Mononuclear cell (primary cell): ENCODE data around the gene MYO7A. TPM values are rescaled to one million over a fixed set of nuclear protein-coding genes. Genes with fewer than 3 reads are reported as not detected.

Source experiments
- H3K27me3 ChIP-seq: 2 replicates; pipeline ENCODE4 v1.6.0; 2011; ENCODE audit warnings: low read length, control low read depth; ENCODE audit not compliant: insufficient read depth
- H3K4me1 ChIP-seq: 2 replicates; pipeline ENCODE4 v1.5.1; 2011; ENCODE audit warnings: mild to moderate bottlenecking, low read length, control low read depth; ENCODE audit not compliant: insufficient read depth
- H3K4me3 ChIP-seq: 2 replicates; pipeline ENCODE4 v1.5.1; 2011; ENCODE audit warnings: mild to moderate bottlenecking, low read length, moderate library complexity
- H3K9me3 ChIP-seq: 2 replicates; pipeline ENCODE4 v1.5.1; 2011; ENCODE audit warnings: low read depth, mild to moderate bottlenecking, control low read depth, low read length
- total RNA-seq: library from RNA; depleted of rRNA; stranded (reverse); fragments of >200 nt; gene quantifications from one replicate; pipeline ENCODE4 v1.2.3, GENCODE V29; 2012

Gene MYO7A
- total RNA-seq, 1 donor = 1.5 TPM

DNA sequence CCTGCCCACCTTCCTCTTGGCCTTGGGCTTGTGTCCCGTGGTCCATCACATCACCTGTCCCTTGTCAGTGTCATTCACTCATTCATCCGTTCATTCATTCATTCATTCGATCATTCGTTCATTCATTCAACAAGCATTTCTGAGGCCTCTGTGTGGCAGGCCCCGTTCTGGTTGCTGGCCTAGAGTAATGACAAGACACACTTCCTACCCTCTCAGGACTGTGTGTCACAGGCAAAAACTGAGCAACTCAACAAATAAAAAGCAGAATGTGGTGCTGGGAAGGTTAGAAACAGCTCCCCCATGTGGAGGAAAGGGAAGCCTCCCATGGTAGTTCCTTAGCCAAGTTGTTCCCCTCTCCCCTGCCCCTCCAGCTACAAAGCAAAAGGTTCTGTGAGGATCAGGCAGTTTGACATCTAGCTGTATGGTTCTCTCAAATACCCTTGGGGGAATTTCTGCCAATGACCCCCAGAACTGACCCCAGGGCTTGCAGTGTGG lies 27.0 kb upstream of the MYO7A start:
- Histone ChIP-seq H3K27me3 (no peaks in the 10 kb centered on the region), H3K9me3 (no peaks in the 10 kb centered on the region), H3K4me3 (no peak overlapping the region), H3K4me1 (no peaks in the 10 kb centered on the region)

DNA sequence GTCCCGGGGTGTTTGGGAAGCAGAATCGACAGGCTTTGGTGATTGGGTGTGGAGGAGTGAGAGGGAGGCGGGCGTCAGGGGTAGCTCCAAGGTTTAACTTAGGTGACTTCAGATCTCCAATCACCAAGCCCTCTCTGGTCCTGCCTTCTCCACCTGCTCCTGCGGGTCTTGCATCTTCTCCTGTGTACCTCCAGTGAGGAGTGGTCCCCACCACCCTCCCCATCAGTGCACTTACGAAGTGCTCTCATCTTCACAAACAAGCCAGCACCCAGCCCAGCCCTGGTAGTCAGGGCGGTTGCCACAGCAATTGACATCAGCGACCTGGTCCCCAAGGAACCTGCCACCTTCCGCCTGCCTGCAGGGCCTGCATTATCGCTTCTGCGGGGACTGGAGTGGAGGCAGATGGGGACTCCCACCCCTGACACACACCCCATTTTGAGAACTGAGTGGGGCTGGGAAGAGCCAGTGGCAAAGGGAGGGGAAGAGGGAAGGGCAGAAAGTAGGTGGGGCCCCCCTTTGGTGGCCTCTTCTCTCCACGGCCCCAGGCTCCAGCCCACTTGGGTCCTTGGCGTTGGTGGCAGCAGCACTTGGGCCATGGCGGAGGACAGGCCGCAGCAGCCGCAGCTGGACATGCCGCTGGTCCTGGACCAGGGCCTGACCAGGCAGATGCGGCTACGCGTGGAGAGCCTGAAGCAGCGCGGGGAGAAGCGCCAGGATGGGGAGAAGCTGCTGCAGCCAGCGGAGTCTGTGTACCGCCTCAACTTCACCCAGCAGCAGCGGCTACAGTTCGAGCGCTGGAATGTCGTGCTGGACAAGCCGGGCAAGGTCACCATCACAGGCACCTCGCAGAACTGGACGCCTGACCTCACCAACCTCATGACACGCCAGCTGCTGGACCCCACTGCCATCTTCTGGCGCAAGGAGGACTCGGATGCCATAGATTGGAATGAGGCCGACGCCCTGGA lies 25.5 kb upstream of the MYO7A start, which contains the start of gene OMP:
Gene OMP, plus strand, starts transcription at position 595 of the 965 bp plus-strand sequence. Its CDS starts 0 bp downstream, at position 595.
- Histone ChIP-seq H3K4me1 (no peaks in the 10 kb centered on the region), H3K9me3 (no peaks in the 10 kb centered on the region), H3K27me3 (no peaks in the 10 kb centered on the region), H3K4me3 (no peak within 1 kb of the TSS)

DNA sequence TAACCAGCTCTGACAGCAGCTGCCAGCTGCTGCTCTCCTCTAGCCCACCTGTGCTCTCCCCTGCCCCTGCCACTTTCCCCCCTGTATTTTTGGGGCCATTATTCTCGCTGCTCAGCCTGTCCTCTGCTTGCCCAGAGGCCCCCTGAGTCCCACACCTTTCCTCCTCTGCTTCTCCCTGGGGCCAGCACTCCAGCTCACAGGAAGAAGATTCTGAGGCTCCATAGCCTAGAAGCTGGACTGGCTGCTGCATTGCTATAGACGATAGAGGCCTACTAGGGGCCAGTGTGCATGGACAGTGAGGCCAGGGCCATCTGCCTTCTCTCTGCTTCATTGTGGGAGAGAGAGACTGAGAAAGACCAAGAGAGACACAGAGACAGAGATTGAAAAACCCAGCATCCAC lies 24.7 kb upstream of the MYO7A start:
- Histone ChIP-seq H3K9me3 (no peaks in the 10 kb centered on the region), H3K27me3 (no peaks in the 10 kb centered on the region), H3K4me1 (no peaks in the 10 kb centered on the region), H3K4me3 (no peak overlapping the region)

DNA sequence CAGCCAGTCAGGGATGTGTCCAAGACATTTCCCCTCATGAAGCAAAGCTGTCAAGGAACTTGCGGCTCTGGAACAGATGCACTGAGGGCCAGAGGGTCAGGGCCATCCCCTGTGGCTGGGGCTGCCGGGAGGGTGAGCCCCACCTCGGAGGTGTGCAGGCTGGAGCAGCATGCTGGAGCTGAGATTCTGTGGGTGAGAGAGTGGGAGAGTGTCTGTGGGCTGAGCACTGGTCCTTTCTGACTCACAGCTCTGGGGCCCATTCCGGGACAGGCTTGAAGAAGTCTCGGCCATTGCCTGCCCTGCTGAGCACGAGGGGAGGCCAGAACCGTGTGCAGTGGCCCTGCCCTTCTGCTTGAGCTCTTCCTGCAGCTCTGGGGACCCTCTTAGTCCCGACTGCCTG lies 23.3 kb upstream of the MYO7A start:
- no peaks in the 10 kb centered on the region for H3K27me3 ChIP-seq
- H3K4me1 ChIP-seq = no peaks in the 10 kb centered on the region
- no peak overlapping the region for H3K4me3 ChIP-seq
- H3K9me3 ChIP-seq = no peaks in the 10 kb centered on the region

DNA sequence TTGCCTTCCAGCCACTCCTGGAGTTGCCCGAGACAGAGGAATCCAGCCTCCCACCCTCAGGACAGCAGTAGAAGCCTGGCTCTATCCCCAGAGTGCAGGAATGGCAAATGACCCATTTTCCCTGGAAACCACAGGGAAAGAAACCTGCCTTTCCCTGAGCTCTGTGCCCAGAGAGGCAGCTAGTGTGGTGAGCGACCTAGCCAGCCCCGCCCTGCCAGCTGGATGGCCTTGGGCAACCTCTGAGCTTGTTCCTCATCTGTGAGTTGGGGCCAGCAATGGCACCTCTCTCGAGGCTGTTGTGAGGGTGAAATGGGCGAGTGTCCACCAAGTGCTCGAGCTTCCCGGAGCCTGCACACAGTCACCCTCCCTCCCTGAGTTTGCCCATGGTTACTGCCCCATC lies 21.7 kb upstream of the MYO7A start:
- no peaks in the 10 kb centered on the region for H3K9me3 ChIP-seq
- H3K4me1 ChIP-seq = no peaks in the 10 kb centered on the region
- no peak overlapping the region for H3K4me3 ChIP-seq
- no peaks in the 10 kb centered on the region for H3K27me3 ChIP-seq

DNA sequence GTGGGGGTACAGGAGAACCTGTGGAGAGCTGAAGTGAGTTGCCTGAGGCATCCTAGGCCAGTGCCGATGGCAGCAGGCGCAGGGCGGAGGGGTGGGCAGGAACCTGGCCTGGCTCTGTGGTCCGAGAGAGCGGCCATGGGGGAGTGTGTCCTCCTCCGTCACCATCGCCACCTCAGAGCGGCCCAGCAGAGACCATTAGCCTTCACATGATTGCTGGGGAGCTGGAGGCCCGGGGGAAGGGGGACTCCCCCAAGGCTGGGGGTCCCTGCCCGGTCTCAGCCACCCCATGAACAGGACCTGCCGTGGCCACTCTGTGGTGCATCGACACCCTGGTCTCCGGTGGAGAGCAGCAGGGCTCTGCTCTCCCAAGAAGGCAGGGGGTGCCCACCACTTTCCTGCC lies 21.3 kb upstream of the MYO7A start:
- Histone ChIP-seq H3K4me3 (no peak overlapping the region), H3K27me3 (no peaks in the 10 kb centered on the region), H3K9me3 (no peaks in the 10 kb centered on the region), H3K4me1 (no peaks in the 10 kb centered on the region)

DNA sequence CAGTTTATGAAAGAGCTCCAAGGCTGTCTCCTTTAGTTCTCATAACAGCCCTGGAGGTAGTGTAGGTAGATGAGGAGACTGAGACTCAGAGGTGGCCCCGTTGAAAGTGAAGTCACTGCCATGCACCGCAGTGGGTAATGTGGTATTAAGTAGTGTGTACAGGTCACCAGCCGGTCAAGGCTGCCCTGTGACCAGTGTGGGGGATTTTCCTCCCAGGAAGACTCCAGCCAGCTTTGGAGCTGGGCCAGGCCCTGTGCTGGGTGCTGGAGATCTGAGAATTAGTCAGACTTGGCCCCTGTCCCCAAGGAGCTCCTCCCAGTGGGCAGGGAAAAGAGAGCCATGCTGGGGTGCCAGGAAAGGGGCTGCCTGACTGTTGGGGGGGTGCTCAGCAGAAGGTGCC lies 20.1 kb upstream of the MYO7A start:
- no peaks in the 10 kb centered on the region for H3K4me1 ChIP-seq
- H3K9me3 ChIP-seq = no peaks in the 10 kb centered on the region
- no peak overlapping the region for H3K4me3 ChIP-seq
- H3K27me3 ChIP-seq = no peaks in the 10 kb centered on the region

DNA sequence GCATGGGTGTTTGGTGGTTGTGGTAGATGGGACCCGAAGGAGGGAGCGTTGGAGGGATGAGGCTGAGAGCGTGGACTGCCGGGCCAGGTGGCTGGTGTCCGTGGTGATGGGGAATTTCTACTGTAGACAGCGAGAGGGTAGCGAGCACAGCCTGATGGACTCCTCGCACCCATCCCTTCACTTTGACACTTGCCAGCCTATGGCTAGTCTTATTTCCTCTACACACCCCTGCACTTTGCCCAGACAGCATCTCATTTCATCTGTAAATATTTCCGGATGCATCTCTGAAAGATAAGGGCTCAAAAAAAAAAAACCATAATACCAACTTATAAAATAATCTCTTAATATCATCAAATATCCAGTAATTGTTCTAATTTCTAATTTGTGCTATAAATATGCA lies 19.6 kb upstream of the MYO7A start:
- Histone ChIP-seq H3K4me3 (no peak overlapping the region), H3K4me1 (no peaks in the 10 kb centered on the region), H3K9me3 (no peaks in the 10 kb centered on the region), H3K27me3 (no peaks in the 10 kb centered on the region)

DNA sequence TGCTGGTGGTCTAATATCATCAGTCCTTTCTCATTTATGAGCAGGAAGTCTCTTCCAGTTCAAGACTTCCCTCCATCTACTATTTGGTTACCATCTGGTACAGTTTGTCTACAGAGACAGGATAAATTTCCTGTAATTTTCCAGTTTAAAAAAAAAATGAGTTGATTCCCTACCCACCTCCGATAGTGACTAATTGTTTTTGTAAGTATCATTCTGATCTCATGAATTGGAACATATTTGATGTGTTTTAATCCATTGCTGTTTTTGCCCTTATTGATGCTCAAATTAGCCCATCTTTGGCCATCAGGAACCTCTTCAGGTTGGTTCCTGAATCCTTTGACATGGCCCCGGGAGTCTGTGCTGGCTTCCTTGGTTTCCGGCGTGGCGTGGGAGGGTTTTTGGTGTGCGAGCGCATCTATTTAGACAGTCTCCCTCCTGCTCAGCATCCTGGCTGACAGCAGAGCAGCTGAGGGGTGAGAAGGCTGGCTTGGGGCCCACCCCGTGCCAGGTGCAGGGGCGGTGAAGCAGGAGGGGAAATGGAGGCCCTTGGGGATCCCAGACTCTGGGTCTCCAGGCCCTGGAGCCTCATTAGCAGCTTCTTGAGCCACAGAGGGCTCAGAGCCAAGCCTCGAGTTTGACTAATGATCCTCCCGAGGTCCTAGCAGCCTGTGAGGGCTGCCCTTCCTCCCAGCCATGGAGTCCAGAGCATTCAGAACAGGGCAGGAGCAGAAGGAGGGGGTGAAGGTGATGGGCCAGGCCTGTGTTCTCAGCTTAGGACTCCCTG lies 18.6 kb upstream of the MYO7A start:
- Histone ChIP-seq H3K27me3 (no peaks in the 10 kb centered on the region), H3K9me3 (no peaks in the 10 kb centered on the region), H3K4me1 (no peaks in the 10 kb centered on the region), H3K4me3 (no peak overlapping the region)

DNA sequence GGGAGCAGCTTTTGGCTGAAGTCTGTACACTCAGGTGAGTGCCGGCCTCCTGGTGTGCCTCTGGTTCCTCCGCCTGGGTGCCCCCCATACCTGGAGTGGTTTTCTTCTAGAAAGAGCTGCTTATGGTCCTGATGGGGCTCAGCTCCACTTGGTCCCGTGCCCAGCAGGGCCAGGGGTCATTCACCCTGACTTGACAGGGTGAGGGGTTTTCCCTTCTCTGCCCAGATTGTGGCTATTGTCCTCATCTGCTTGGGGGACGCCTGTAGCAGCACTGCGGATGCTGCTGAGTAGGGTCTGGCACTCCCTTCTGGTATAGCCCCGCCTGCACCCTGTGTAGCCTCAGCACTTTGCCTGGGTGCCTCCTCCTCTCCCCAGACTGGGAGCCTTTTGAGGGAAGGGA lies 17.2 kb upstream of the MYO7A start:
- no peak overlapping the region for H3K4me3 ChIP-seq
- H3K4me1 ChIP-seq = no peaks in the 10 kb centered on the region
- no peaks in the 10 kb centered on the region for H3K9me3 ChIP-seq
- H3K27me3 ChIP-seq = no peaks in the 10 kb centered on the region

DNA sequence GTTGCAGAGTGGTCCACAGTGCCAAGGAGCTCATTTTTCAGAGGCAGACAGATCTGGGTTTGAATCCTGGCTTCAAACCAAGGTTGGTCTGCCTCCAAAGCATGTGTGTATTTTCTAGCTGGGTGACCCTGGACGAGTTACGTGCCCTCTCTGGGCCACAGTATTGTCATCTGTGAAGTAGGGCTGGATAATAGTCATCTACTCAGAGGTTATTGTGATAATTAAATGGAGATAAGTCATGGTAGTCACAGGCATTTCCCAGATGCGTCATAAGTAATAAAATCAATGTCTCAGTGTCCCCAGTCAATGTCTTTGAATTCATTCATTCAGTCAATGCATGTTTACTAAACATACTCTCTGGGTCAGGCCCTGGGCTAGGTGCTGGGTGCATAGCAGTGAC lies 16.8 kb upstream of the MYO7A start:
- H3K27me3 ChIP-seq = no peaks in the 10 kb centered on the region
- no peaks in the 10 kb centered on the region for H3K9me3 ChIP-seq
- H3K4me1 ChIP-seq = no peaks in the 10 kb centered on the region
- H3K4me3 ChIP-seq = no peak overlapping the region

DNA sequence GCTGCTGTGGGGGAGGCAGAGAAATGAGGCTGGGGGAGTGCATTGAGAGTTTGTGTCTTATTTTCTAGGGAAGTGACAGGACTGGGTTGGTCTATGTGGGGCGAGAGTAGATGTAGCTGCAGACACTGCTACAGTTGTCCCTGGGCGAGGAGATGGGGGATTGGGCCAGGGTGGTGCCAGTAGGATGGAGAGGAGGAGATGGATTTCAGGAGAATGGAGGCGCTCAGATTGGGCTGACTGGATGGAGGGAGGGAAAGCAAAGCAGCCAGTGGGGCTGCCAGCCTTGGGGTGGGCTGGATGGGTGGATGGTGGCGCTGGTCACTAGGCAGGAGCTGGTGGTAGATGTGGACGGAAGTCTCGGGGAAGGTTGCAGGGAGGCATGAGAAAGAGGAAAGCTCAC lies 16.1 kb upstream of the MYO7A start:
- H3K27me3 ChIP-seq = no peaks in the 10 kb centered on the region
- no peak overlapping the region for H3K4me3 ChIP-seq
- H3K9me3 ChIP-seq = no peaks in the 10 kb centered on the region
- H3K4me1 ChIP-seq = no peaks in the 10 kb centered on the region

DNA sequence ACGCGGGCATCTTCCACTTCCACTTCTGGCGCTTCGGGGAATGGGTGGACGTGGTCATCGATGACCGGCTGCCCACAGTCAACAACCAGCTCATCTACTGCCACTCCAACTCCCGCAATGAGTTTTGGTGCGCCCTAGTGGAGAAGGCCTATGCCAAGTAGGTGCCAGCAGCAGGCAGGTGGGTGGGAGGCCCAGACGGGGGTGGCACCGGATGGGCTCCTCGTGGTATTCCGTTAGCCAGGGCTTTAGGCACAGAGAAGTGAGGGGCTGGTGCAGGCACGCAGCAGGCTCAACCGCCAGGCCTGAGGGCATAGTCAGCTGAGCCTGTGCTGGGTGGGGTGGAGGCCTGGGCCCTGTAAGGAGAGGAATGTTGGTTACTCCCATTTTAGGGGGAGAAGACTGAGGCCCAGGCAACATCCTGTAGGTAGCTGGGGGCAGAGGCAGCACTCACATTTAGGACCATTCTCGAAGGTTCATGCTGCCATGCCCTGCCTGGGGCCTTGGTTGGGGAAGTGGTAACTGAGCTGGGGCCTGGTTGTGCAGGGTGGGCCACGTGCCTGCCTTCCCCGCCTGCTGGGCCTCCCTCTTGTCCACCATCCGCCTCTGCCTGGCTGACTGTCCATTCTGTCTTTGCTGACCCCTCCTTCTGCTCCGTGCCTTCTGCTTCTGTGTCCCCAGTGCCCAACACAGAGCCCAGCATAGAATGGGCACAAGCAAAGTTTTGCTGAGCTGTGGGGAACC lies 15.2 kb upstream of the MYO7A start:
- Histone ChIP-seq H3K4me3 (no peak overlapping the region), H3K4me1 (no peaks in the 10 kb centered on the region), H3K9me3 (no peaks in the 10 kb centered on the region), H3K27me3 (no peaks in the 10 kb centered on the region)

DNA sequence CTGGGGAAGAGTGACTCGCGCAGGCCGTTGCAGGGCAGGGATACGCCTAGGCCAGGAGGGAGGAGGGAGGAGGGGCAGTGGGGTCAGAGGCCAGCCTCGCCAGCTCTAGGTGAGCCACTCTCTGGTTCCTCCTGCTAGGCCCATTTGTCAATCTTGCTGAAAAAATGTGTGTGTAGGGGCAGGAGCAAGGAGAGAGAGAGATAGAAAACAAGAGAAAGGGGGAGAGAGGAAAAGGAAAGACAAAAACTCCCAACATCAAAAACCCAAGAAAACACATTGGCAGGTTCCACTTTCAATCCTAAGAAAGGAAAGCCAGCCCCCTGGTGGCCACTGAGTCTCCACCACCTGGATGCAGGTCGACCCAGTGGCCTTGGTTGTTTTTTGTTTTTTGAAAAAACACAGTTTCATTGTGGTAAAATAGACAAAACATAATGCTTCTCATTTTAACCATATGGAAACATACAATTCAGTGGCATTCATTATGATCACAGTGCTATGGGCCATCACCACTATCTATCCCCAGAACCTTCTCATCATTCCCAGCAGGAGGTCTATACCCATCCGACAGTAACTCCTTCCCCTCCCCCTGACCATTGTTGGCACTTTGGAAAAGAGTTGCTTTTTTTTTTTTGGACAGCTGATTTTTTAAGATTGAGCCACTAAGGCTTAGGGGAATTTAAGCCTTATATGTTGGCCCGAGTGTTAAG lies 14.5 kb upstream of the MYO7A start:
- Histone ChIP-seq H3K4me3 (no peak overlapping the region), H3K9me3 (no peaks in the 10 kb centered on the region), H3K4me1 (no peaks in the 10 kb centered on the region), H3K27me3 (no peaks in the 10 kb centered on the region)
